DOHH2 (cell line): Measurements from ENCODE around the gene RFWD3.

Source experiments
- H3F3A ChIP-seq: fragments of 200-600 bp; sonication (generic), shearing (Covaris generic); 2 replicates; pipeline ENCODE4 v1.6.0; 2016; ENCODE audit warnings: antibody characterized with exemption, mild to moderate bottlenecking; ENCODE audit not compliant: control insufficient read depth, insufficient read depth
- H3K27ac ChIP-seq: fragments of 200-600 bp; sonication (generic); 2 replicates; pipeline ENCODE4 v1.5.1; 2014; ENCODE audit warnings: low read depth, mild to moderate bottlenecking, low read length, moderate library complexity
- H3K27me3 ChIP-seq: fragments of 200-600 bp; sonication (generic); 2 replicates; pipeline ENCODE4 v1.6.1; 2014; ENCODE audit warnings: mild to moderate bottlenecking, low read length, mixed read lengths; ENCODE audit not compliant: control insufficient read depth
- H3K36me3 ChIP-seq: fragments of 200-600 bp; sonication (generic); 2 replicates; pipeline ENCODE4 v1.6.1; 2014; ENCODE audit warnings: mild to moderate bottlenecking, low read length, moderate library complexity, mixed read lengths; ENCODE audit not compliant: control insufficient read depth
- H3K4me1 ChIP-seq: fragments of 200-600 bp; sonication (generic); 2 replicates; pipeline ENCODE4 v1.6.1; 2014; ENCODE audit warnings: mild to moderate bottlenecking, low read length, mixed read lengths; ENCODE audit not compliant: control insufficient read depth
- H3K4me2 ChIP-seq: fragments of 200-600 bp; sonication (generic); 2 replicates; pipeline ENCODE4 v1.6.0; 2014; ENCODE audit warnings: mild to moderate bottlenecking, low read length, moderate library complexity
- H3K4me3 ChIP-seq: fragments of 200-600 bp; sonication (generic); 2 replicates; pipeline ENCODE4 v1.5.1; 2014; ENCODE audit warnings: mild to moderate bottlenecking, low read length, mixed read lengths
- H3K79me2 ChIP-seq: fragments of 200-600 bp; sonication (generic); 2 replicates; pipeline ENCODE4 v1.6.1; 2014; ENCODE audit warnings: mild to moderate bottlenecking, low read length, mixed read lengths; ENCODE audit not compliant: control insufficient read depth
- H3K9me2 ChIP-seq: fragments of 200-600 bp; sonication (generic); replicated peaks from 2 replicates; pipeline ENCODE4 v1.6.1; 2014; ENCODE audit warnings: mild to moderate bottlenecking, low read length, mixed read lengths; ENCODE audit not compliant: control insufficient read depth
- H3K9me3 ChIP-seq: fragments of 200-600 bp; sonication (generic); 2 replicates; pipeline ENCODE4 v1.6.1; 2014; ENCODE audit warnings: antibody characterized with exemption, low read length, mixed read lengths; ENCODE audit not compliant: control insufficient read depth, insufficient read depth
- H4K20me1 ChIP-seq: fragments of 200-600 bp; sonication (generic); 2 replicates; pipeline ENCODE4 v1.6.0; 2014; ENCODE audit warnings: low read depth, mild to moderate bottlenecking, antibody characterized with exemption, low read length, moderate library complexity; ENCODE audit not compliant: control insufficient read depth, insufficient read depth
- EZH2phosphoT487 ChIP-seq: fragments of 200-600 bp; sonication (generic); IDR thresholded peaks from 2 replicates; pipeline ENCODE4 v1.6.1; 2017; ENCODE audit warnings: borderline replicate concordance, mild to moderate bottlenecking, antibody characterized with exemption, low read length, moderate library complexity, mixed read lengths
- TF ChIP-seq, protein P1 (sequence below): fragments of 200-600 bp; sonication (generic); IDR thresholded peaks from one replicate; pipeline ENCODE4 v1.5.1; 2014; ENCODE audit warnings: antibody characterized with exemption, mild to moderate bottlenecking, low read depth, low read length; ENCODE audit not compliant: poor library complexity, severe bottlenecking

The RFWD3 gene

DNA sequence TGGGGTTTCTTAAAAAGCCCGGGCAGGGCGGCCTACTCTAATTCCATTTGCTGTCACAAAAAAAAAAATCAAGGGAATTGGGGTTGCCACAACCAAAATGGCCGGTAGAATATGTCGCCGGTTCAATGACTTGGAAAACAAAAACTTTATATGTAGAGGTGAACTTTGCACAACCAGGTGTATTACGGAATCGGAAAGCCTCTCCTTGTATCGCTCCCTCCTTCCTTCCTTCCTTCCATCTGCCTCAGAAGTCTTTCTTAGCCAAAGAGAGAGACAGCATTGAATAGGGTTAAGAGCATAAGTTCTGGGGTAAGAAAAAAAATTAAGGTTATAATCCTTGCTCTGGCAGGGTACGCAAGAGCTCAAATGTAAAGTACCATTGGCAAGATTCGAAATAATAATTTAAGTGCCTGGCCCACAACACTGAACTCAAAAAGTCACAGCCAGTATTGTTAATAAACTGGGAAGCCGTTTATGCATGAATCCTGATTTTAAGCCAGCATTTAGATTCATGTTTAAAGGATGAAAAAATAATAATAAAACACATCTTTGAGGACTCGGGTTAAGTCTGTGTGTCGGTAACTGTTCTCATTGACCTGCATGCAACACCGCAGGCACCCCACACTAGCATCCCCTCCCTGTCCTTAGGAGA, 59.2 kb downstream of the RFWD3 start:
- Histone ChIP-seq H3K27me3 (no peaks in the 10 kb centered on the region), H3K79me2 (peaks cover 44% of the 10 kb centered on the region), H3K9me2 (no peaks in the 10 kb centered on the region), H4K20me1 (peaks cover 3% of the 10 kb centered on the region; the same call in 1 of the 2 replicates), H3F3A (no peaks in the 10 kb centered on the region), H3K4me1 (peaks cover 21% of the 10 kb centered on the region), H3K27ac (no peak overlapping the region), H3K4me3 (peak overlapping the region; percentile 96), H3K36me3 (peaks cover 6% of the 10 kb centered on the region; the same call in 1 of the 2 replicates), H3K9me3 (no peaks in the 10 kb centered on the region), H3K4me2 (peak overlapping the region; percentile 83)
- TF ChIP-seq EZH2phosphoT487, result no peak
- TF ChIP-seq, protein P1, sequence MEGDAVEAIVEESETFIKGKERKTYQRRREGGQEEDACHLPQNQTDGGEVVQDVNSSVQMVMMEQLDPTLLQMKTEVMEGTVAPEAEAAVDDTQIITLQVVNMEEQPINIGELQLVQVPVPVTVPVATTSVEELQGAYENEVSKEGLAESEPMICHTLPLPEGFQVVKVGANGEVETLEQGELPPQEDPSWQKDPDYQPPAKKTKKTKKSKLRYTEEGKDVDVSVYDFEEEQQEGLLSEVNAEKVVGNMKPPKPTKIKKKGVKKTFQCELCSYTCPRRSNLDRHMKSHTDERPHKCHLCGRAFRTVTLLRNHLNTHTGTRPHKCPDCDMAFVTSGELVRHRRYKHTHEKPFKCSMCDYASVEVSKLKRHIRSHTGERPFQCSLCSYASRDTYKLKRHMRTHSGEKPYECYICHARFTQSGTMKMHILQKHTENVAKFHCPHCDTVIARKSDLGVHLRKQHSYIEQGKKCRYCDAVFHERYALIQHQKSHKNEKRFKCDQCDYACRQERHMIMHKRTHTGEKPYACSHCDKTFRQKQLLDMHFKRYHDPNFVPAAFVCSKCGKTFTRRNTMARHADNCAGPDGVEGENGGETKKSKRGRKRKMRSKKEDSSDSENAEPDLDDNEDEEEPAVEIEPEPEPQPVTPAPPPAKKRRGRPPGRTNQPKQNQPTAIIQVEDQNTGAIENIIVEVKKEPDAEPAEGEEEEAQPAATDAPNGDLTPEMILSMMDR, result no peak

DNA sequence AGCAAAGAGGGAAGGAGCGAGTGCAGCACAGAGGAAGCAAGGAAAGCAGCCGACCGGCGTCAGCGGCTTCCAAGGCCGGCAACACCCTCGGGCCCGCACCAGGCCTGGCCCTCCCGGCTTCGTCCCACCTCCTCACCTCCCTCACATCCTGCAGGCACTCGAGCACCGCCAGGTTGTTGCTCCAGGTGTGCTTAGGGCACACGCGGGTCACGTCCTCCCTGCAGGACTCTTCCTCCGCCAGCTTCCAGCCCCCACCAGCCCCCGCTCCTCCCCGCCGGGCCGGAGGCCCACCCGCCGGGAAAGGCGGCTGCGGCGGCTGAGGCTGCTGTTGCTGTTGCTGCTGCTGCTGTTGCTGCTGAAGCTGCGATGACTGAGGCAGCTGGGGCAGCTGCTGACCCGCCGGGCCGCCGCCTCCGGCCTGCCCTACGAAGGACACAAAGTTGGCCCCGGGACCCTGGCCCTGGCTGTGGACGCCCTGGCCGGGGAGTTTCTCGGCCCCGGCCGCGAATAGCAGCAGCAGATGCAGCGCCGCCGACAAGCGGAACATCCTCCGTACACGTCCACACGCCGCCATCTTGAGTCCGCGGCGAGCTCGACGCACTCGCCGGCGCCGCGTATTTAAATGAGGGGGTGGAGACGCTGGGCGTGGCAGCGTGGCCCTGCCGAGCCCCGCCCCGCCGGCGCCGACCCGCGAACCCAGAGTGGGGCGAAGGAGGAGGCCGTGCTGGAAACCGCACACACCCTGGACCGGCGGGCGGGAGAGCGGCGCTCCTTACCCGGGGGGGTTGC, 60.0 kb downstream of the RFWD3 start, which contains the start of gene GLG1:
Gene GLG1, minus strand, starts transcription at position 594 of the 789 bp plus-strand sequence. Its CDS starts 20 bp downstream, at position 574.
- Histone ChIP-seq H3K4me1 (peaks cover 21% of the 10 kb centered on the region), H3K27ac (peak within 1 kb of the TSS; percentile 45), H3K9me2 (no peaks in the 10 kb centered on the region), H3K79me2 (peaks cover 52% of the 10 kb centered on the region), H3F3A (no peaks in the 10 kb centered on the region), H3K27me3 (no peaks in the 10 kb centered on the region), H3K4me2 (peak within 1 kb of the TSS; percentile 83), H3K4me3 (peak within 1 kb of the TSS; percentile 96), H3K36me3 (peaks cover 6% of the 10 kb centered on the region; the same call in 1 of the 2 replicates), H4K20me1 (peaks cover 5% of the 10 kb centered on the region), H3K9me3 (no peaks in the 10 kb centered on the region)
- TF ChIP-seq, protein P1, result no peak
- TF ChIP-seq EZH2phosphoT487, result no peak

DNA sequence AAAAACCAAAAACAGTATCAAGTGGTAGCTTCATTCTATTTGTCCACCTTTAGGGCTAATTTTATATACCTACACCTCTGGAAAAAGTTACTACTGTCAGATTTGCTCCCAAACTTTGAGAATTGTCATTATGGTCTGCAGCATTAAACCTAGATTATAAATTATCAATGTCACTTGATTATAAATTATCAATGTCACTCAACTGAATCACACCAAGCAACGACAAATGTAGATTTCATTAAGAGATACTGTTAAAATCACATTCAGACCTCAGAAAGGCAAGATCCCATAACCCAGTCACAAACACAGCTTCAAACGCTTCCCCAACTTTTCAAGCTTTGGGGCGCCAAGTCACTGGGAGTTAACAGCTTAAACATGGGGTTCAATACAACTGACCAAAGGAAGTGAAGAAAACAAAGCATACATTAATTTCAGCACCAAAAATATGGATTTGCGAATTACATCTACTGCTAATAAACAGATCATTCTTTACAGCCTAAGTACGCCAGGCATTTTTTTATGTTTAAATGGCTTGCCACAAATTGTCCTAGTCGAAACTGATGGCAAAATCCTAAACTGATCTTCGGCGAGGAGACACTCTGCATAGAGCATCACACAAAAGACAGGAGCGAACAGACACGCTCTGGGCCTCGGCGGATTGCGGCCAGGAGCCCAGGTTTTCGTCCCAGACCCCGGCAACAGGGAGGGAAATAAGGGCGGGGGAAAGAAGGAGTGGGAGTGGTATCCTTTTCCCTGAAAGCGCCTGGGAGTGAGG, 60.7 kb downstream of the RFWD3 start:
- TF ChIP-seq EZH2phosphoT487, result no peak
- TF ChIP-seq, protein P1, result no peak
- Histone ChIP-seq H3K27ac (no peak overlapping the region), H3F3A (no peaks in the 10 kb centered on the region), H3K36me3 (peaks cover 6% of the 10 kb centered on the region; the same call in 1 of the 2 replicates), H3K27me3 (no peaks in the 10 kb centered on the region), H4K20me1 (peaks cover 13% of the 10 kb centered on the region), H3K4me2 (peak overlapping the region; percentile 83), H3K9me3 (no peaks in the 10 kb centered on the region), H3K79me2 (peaks cover 59% of the 10 kb centered on the region), H3K9me2 (no peaks in the 10 kb centered on the region), H3K4me1 (peaks cover 23% of the 10 kb centered on the region), H3K4me3 (peak overlapping the region; percentile 96)
